Measurements from ENCODE around the gene GRHL3. TPM values are rescaled to one million over a fixed set of nuclear protein-coding genes. Genes with fewer than 3 reads are reported as not detected.
"Not testable (repeated sequence)": the region's sequence is repeated elsewhere in the genome, so short reads cannot be mapped to it uniquely, and the experiment has no call there.

Gene GRHL3
- total RNA-seq, 3 donors from 2014 or later, result 0.65 TPM; not detected in 2

GRCh38 chr1:24283326-24284155 is 35.6 kb upstream of the GRHL3 start:
- no peak for TF ChIP-seq CTCF (IDR thresholded peaks at IDR 0.05)
- ATAC-seq (peak; percentile 91), DNase-seq (peak in 1 of 3 donors; percentile 29)
- H3K4me3 ChIP-seq, result no peak overlapping the region
- H3K9me3 ChIP-seq, result no peaks in the 10 kb centered on the region
- H3K36me3 ChIP-seq (ENCODE audit: low read depth), result no peaks in the 10 kb centered on the region
- intact Hi-C loops (cut with DNase I, micrococcal nuclease), result no loop called here
- peaks cover 6% of the 10 kb centered on the region for H3K4me1 ChIP-seq (ENCODE audit: low read depth)

DNA sequence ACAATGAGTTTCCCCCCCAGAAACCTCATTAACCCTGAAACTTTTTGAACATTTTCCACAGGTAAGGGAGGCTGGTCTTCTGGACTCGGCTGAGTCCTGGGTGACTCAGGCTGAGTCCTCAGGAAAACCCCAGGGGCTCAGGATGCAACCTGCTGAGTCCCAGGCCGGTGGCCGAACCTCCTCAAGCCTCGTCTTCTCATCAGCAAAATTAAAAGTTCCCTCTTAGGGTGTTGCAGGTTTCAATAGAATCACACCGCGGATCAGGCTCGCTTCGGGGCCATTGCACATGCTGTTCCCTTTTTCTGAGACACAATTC is 35.0 kb upstream of the GRHL3 start:
- peak; percentile 8 for ATAC-seq

DNA sequence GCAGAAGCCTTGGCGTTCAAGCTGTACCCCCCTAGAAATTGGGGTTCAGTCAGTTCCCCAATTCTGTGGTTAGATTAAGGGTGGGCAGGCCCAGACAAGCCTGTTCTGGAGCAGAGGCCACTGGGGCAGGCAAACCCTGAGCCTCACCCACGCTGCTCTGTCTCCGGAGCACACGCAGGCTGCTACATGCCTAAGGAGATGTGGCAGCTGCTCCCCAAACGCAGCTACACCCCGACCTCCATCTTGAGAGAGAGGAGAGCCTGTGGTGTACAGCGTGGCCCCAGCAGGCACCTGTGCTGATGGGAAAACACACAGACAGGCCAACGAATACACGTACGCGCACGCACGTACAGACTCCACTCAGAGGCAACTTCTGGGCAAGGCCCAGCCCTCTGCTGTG is 33.9 kb upstream of the GRHL3 start:
- Histone ChIP-seq H3K36me3 (ENCODE audit: low read depth) (no peaks in the 10 kb centered on the region), H3K4me3 (no peak overlapping the region), H3K4me1 (ENCODE audit: low read depth) (peaks cover 6% of the 10 kb centered on the region), H3K9me3 (no peaks in the 10 kb centered on the region)
- intact Hi-C loops (cut with DNase I, micrococcal nuclease), result no loop called here
- ATAC-seq (no peak), DNase-seq (no peak)
- TF ChIP-seq CTCF (IDR thresholded peaks at IDR 0.05), result no peak

More for the DNA sequence above, 35.0 kb upstream of the GRHL3 start:
- DNase-seq, result no peak
- Histone ChIP-seq H3K9me3 (no peaks in the 10 kb centered on the region), H3K4me3 (no peak overlapping the region), H3K36me3 (ENCODE audit: low read depth) (no peaks in the 10 kb centered on the region), H3K4me1 (ENCODE audit: low read depth) (peaks cover 6% of the 10 kb centered on the region)
- intact Hi-C loops (cut with DNase I, micrococcal nuclease), result no loop called here
- no peak for TF ChIP-seq CTCF (IDR thresholded peaks at IDR 0.05)

GRCh38 chr1:24286246-24287010 is 32.7 kb upstream of the GRHL3 start:
- intact Hi-C loops (cut with DNase I, micrococcal nuclease), result no loop called here

GRCh38 chr1:24287779-24288178 is 31.4 kb upstream of the GRHL3 start:
- H3K36me3 ChIP-seq (ENCODE audit: low read depth); intact Hi-C loops (cut with DNase I, micrococcal nuclease); ATAC-seq; H3K9me3 ChIP-seq; H3K4me1 ChIP-seq (ENCODE audit: low read depth); DNase-seq; H3K4me3 ChIP-seq: not testable (repeated sequence)

More at GRCh38 chr1:24286246-24287010, 32.7 kb upstream of the GRHL3 start:
- DNase-seq (no peak), ATAC-seq (no peak)
- no peak overlapping the region for H3K4me3 ChIP-seq
- H3K9me3 ChIP-seq, result no peaks in the 10 kb centered on the region
- H3K4me1 ChIP-seq (ENCODE audit: low read depth), result peaks cover 6% of the 10 kb centered on the region
- TF ChIP-seq CTCF (IDR thresholded peaks at IDR 0.05), result no peak
- no peaks in the 10 kb centered on the region for H3K36me3 ChIP-seq (ENCODE audit: low read depth)

DNA sequence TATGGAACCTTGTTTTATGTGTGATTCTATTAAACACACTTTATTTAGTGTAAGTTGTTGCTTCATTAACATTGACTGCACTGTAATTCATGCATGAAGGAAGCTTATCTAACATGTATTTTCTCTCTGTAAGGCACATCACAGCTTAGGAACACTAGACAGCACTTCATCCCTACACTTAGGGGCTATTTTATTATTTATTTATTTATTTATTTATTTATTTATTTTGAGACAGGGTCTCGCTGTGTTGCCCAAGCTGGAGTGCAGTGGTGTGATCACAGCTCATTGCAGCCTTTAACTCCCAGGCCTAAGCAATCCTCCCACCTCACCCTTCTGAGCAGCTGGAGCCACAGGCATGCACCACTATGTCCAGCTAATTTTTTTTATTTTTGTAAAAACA is 30.7 kb upstream of the GRHL3 start:
- DNase-seq (no peak), ATAC-seq (no peak)
- no peaks in the 10 kb centered on the region for H3K9me3 ChIP-seq
- no peak for TF ChIP-seq CTCF (IDR thresholded peaks at IDR 0.05)
- H3K4me3 ChIP-seq, result no peak overlapping the region
- H3K4me1 ChIP-seq (ENCODE audit: low read depth), result peaks cover 4% of the 10 kb centered on the region
- no peaks in the 10 kb centered on the region for H3K36me3 ChIP-seq (ENCODE audit: low read depth)
- intact Hi-C loops (cut with DNase I, micrococcal nuclease), result no loop called here

Measured in mucosa of descending colon (tissue), 3 donors.